HFFc6 (cell line): ENCODE measurements around the gene ZGRF1. TPM values are rescaled to one million over a fixed set of nuclear protein-coding genes. Genes with fewer than 3 reads are reported as not detected.
A peak's percentile ranks its signal among the peaks of the same experiment; 100 is the strongest.
"Not testable (repeated sequence)": the region's sequence is repeated elsewhere in the genome, so short reads cannot be mapped to it uniquely, and the experiment has no call there.

Source experiments
- DNase-seq: peaks from one replicate; pipeline ENCODE4 v3.0.0-alpha.2; 2018
- H3K27ac Mint-ChIP-seq: 2 replicates; pipeline ENCODE4 v1.8.0; 2020; ENCODE audit warnings: mild to moderate bottlenecking, mixed read lengths
- H3K27me3 Mint-ChIP-seq: 2 replicates; pipeline ENCODE4 v1.8.0; 2021; ENCODE audit warnings: mild to moderate bottlenecking, moderate library complexity, mixed read lengths; ENCODE audit not compliant: insufficient read depth
- H3K36me3 Mint-ChIP-seq: 2 replicates; pipeline ENCODE4 v1.8.0; 2021; ENCODE audit warnings: low read depth, mixed read lengths
- H3K4me1 Mint-ChIP-seq: 2 replicates; pipeline ENCODE4 v1.8.0; 2020; ENCODE audit warnings: low read depth, mixed read lengths
- H3K4me3 Mint-ChIP-seq: 2 replicates; pipeline ENCODE4 v1.8.0; 2020; ENCODE audit warnings: mild to moderate bottlenecking, moderate library complexity, mixed read lengths
- H3K9me3 Mint-ChIP-seq: 2 replicates; pipeline ENCODE4 v1.8.0; 2020; ENCODE audit warnings: mild to moderate bottlenecking, mixed read lengths
- CTCF ChIP-seq: fragments of 200-600 bp; sonication (generic); IDR thresholded peaks from 2 replicates; pipeline ENCODE4 v1.5.0; 2021; ENCODE audit warnings: antibody characterized with exemption, mild to moderate bottlenecking
- total RNA-seq, 6 experiments: library from RNA; stranded (reverse); fragmentation: NEBNext Ultra II Directional; extraction: Animal tissue kit (Norgen Biotek cat#: 25700); gene quantifications; 2 replicates in 1 of 6; 3 replicates in 5 of 6; pipeline ENCODE4 v1.2.3, GENCODE V29; 2021

ZGRF1 gene
- total RNA-seq, 6 experiments from 2014 or later: 3.7 to 7.3 (median 6.6) TPM

GRCh38 chr4:112531146-112531545 lies 105.6 kb downstream of the ZGRF1 start:
- H3K27me3 Mint-ChIP-seq: peaks cover 2% of the 10 kb centered on the region
- DNase-seq: no peak
- TF ChIP-seq CTCF: no peak
- H3K4me3 Mint-ChIP-seq: no peak overlapping the region
- peaks cover 32% of the 10 kb centered on the region for H3K4me1 Mint-ChIP-seq
- H3K27ac Mint-ChIP-seq: peak overlapping the region; percentile 20
- H3K9me3 Mint-ChIP-seq: no peaks in the 10 kb centered on the region
- H3K36me3 Mint-ChIP-seq: no peaks in the 10 kb centered on the region

DNA sequence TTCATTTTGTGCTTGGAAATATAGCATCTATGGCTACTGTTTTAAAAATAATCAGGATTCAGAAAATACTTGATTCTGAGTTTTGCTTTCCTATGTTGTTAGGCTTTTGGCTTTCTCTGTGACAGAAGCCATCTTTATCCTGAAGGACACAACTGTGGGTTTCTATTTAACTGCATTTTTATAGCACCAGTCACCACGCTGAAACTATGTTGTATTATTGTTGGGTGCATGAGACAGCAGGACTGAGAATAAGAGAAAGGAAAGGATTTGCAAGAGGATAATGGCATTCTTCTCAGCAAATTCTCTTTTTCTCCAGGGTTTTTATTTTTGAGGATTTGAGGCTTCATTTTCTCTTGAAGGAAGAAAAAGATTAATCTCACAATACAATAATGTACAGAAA lies 110.6 kb downstream of the ZGRF1 start:
- Mint-ChIP-seq H3K27ac (peak overlapping the region; percentile 79), H3K9me3 (0 out of 2 replicates have a peak, but pooled peaks cover 6% of the 10 kb centered on the region), H3K36me3 (peaks cover 8% of the 10 kb centered on the region; the same call in 1 of the 2 replicates), H3K27me3 (peaks cover 24% of the 10 kb centered on the region), H3K4me1 (peaks cover 41% of the 10 kb centered on the region), H3K4me3 (peak overlapping the region; percentile 68)
- no peak for TF ChIP-seq CTCF
- DNase-seq: peak; percentile 67

DNA sequence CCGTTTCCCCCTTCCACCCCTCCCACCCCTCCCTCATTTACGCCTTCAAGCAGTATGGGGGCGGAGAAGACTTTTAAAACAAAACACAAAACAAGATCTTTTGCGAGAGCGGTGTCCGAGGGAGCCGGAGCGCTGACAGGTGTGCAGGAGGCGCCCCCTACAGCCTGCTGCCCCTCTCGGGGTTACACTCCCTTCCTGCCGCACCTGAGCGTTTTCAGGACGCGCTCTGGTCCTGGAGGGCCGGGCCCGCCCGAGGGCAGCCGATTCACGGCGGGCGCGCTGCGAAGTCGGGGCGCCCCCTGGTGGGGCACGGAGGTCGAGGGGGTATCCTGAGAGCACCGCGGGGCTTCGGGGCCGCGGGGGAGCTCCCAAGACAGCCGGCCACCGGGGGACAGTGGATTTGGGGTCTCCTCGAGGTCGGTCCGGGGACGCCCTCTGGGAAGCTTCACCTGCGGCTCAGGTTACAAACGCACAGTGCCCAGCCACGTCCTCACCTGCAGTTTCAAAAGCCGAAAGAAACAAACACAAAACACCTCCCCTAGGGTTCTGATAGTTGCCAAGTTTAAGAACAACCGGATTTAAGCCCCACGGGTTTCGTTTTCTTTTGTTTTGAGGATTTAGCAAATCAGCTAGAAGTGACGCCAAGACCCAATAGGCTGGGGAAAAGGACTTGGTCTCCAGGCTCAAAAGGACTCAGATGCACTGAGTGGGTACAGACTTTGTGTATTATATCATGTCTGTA lies 112.8 kb downstream of the ZGRF1 start:
- H3K27ac Mint-ChIP-seq: no peak overlapping the region
- peak overlapping the region; percentile 87 for H3K4me3 Mint-ChIP-seq
- H3K36me3 Mint-ChIP-seq: peaks cover 8% of the 10 kb centered on the region; the same call in 1 of the 2 replicates
- 0 out of 2 replicates have a peak, but pooled peaks cover 13% of the 10 kb centered on the region for H3K9me3 Mint-ChIP-seq
- peaks cover 44% of the 10 kb centered on the region for H3K27me3 Mint-ChIP-seq
- no peak for DNase-seq
- H3K4me1 Mint-ChIP-seq: peaks cover 43% of the 10 kb centered on the region
- peak; percentile 91 for TF ChIP-seq CTCF

GRCh38 chr4:112523008-112523721 lies 113.5 kb downstream of the ZGRF1 start:
- Mint-ChIP-seq H3K4me3 (peak overlapping the region; percentile 87), H3K36me3 (peaks cover 8% of the 10 kb centered on the region; the same call in 1 of the 2 replicates), H3K27me3 (peaks cover 49% of the 10 kb centered on the region), H3K4me1 (peaks cover 43% of the 10 kb centered on the region), H3K27ac (no peak overlapping the region), H3K9me3 (0 out of 2 replicates have a peak, but pooled peaks cover 13% of the 10 kb centered on the region)
- TF ChIP-seq CTCF: no peak
- no peak for DNase-seq

DNA sequence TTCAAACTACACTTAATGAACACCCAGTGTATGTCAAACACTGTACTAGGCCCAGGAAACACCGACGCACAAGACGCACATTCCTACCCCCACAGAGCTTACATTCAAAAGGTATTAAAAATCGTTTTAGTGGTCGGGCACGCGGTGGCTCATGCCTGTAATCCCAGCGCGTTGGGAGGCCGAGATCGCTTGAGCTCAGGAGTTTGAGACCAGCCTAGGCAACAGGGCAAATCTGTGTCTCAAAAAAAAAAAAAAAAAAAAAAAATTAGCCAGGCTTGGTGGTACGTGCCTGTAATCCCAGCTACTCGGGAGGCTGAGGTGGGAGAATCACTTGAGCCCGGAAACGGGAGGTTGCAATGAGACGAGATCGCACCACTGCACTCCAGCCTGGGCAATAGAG lies 114.3 kb downstream of the ZGRF1 start:
- H3K4me3 Mint-ChIP-seq: peak overlapping the region; percentile 87; the same call in 1 of the 2 replicates
- not testable (repeated sequence) for H3K27ac Mint-ChIP-seq

More for the DNA sequence above, 114.3 kb downstream of the ZGRF1 start:
- Mint-ChIP-seq H3K27me3 (peaks cover 54% of the 10 kb centered on the region), H3K9me3 (0 out of 2 replicates have a peak, but pooled peaks cover 13% of the 10 kb centered on the region), H3K4me1 (peaks cover 46% of the 10 kb centered on the region)
- H3K36me3 Mint-ChIP-seq, DNase-seq: not testable (repeated sequence)
